Left hindlimb (tissue), 1 donor: ENCODE results near the gene HNRNPF.
A peak's percentile ranks its signal among the peaks of the same experiment; 100 is the strongest.
"Not testable (repeated sequence)": the region's sequence is repeated elsewhere in the genome, so short reads cannot be mapped to it uniquely, and the experiment has no call there.

Source experiments
- DNase-seq: peaks from one replicate; pipeline ENCODE4 v3.0.0-alpha.2; 2018

Gene HNRNPF

DNA sequence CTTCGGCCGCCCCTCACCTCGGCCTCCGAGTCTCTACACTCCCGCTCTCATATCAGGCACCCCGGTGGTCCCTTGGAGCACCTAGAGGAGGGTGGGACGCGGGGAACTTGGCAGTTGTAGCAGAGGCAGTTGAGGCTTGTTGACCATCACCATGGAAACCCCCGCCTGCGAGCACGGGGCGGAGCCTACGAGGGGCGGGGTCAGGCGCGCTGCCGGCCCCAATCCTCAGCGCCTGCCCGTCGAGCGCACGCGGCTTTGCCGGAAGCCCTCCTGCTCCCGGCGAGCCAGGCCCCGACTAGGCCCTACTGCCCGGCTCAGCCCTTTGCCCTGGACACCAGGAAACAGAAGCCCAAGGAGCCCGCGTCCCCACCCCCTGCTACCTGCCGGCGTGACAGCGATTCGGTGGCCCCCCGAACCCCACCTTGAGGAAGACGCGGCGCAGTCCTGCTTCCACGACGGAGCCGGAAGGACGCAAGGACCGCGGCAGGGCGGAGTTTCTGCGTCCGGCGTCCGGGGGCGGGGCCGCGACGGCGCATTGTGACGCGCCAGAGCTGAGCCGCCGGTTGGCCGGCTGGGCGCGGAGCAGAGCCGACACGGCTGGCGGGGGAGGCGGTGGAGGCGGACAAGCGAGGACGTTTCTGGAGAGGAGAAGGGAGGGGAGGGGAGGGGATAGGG is at the start of gene HNRNPF:
Gene HNRNPF (minus strand): TSS at position 477 of the 675 bp plus-strand sequence. CDS start 21,302 bp downstream, outside the sequence.
- peak; percentile 98 for DNase-seq

DNA sequence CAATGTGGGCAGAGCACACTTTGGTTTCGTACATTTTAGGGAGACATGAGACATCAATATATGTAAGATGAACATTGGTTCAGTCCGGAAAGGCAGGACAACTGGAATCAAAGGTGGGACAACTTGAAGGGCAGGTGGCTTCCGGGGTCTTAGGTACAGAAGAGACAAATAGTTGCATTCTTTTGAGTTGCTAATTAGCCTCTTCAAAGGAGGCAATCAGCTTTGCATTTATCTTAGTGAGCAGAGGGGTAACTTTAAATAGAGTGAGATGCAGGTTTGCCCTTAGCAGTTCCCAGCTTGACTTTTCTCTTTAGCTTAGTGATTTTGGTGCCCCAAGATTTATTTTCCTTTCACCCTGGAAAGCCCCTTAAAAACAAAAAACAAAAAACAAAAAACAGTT is 49.2 kb upstream of the HNRNPF start:
- no peak for DNase-seq

DNA sequence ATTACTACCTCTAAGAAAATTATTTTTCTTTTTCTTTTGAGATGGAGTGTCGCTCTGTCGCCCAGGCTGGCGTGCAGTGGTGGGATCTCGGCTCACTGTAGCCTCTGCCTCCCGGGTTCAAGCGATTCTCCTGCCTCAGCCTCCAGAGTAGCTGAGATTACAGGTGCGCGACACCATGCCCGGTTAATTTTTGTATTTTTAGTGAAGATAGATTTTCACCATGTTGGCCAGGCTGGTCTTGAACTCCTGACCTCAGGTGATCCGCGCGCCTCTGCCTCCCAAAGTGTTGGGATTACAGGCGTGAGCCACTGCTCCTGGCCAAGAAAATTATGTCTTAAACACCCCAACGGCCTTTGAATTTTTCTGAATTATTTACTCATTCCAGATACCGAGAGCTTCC is 47.6 kb upstream of the HNRNPF start:
- DNase-seq: not testable (repeated sequence)

GRCh38 chr10:43454025-43454424 is 45.0 kb upstream of the HNRNPF start:
- DNase-seq: not testable (repeated sequence)

- DNase-seq: no peak
Observed at GRCh38 chr10:43453266-43453831, 44.4 kb upstream of the HNRNPF start.

GRCh38 chr10:43452356-43452914 is 43.4 kb upstream of the HNRNPF start:
- no peak for DNase-seq

DNA sequence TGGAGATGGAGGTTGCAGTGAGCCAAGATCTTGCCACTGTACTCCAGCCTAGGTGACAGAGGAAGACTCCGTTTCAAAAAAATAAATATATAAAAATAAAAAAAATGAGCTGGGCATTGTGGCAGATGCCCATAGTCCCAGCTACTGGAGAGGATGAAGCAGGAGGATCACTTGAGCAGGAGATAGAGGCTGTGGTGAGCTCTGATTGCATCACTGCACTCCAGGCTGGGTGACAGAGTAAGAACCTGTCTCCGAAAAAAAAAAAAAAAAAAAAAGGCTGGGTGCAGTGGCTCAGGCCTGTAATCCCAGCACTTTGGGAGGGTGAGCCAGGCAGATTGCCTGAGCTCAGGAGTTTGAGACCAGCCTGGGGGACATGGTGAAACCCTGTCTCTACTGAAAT is 39.8 kb upstream of the HNRNPF start:
- DNase-seq: no peak

DNA sequence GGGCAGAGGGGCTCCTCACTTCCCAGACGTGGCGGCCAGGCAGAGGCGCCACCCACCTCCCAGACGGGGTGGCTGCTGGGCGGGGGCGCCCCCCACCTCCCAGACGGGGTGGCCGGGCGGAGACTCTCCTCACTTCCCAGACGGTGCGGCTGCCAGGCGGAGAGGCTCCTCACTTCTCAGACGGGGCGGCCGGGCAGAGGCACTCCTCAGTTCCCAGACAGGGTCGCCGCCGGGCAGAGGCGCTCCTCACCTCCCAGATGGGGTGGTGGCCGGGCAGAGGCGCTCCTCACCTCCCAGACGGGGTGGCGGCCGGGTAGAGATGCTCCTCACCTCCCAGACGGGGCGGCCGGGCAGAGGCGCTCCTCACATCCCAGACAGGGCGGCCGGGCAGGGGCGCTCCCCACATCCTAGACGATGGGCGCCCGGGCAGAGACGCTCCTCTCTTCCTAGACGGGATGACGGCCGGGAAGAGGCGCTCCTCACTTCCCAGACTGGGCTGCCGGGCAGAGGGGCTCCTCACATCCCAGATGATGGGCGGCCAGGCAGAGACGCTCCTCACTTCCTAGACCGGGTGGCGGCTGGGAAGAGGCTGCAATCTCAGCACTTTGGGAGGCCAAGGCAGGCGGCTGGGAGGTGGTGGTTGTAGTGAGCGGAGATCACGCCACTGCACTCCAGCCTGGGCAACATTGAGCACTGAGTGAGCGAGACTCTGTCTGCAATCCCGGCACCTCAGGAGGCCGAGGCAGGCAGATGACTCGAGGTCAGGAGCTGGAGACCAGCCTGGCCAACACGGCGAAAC is 37.4 kb upstream of the HNRNPF start:
- DNase-seq: not testable (repeated sequence)

GRCh38 chr10:43444897-43445466 is 36.0 kb upstream of the HNRNPF start:
- no peak for DNase-seq

GRCh38 chr10:43444323-43444722 is 35.3 kb upstream of the HNRNPF start:
- no peak for DNase-seq

GRCh38 chr10:43440463-43441134 is 31.6 kb upstream of the HNRNPF start:
- DNase-seq: no peak

- no peak for DNase-seq
Observed at GRCh38 chr10:43437141-43437870, 28.3 kb upstream of the HNRNPF start.

GRCh38 chr10:43436291-43437140 is 27.5 kb upstream of the HNRNPF start, which contains the start of gene ZNF487:
TSS of gene ZNF487 (plus strand) at chr10:43437111. CDS start at chr10:43475814, 38,703 bp downstream.
- DNase-seq: peak; percentile 96

GRCh38 chr10:43430926-43431663 is 22.1 kb upstream of the HNRNPF start:
- no peak for DNase-seq

- DNase-seq: no peak
Observed at GRCh38 chr10:43427166-43427825, 18.3 kb upstream of the HNRNPF start.

GRCh38 chr10:43426476-43426875 is 17.5 kb upstream of the HNRNPF start:
- DNase-seq: not testable (repeated sequence)

DNA sequence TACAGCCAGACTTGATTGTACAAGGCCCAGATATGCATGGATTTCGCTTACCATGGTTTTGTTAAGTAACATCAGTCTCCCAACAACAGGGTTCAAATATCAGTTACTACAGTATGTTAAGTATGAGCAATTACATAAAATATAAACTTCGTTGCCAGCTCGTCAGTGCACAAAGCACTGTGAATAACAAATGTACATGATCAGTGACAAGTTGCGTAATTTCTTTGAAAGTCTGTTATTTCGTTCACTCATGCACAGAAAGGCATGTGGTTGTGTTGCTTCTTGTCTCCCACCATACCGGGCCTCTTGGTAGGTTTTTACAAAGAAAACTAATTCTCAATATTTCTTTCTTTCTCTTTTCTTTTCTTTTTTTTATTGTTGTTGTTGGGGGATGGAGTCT is 15.4 kb upstream of the HNRNPF start:
- DNase-seq: no peak

- DNase-seq: not testable (repeated sequence)
Observed at GRCh38 chr10:43421944-43422343, 13.0 kb upstream of the HNRNPF start.

DNA sequence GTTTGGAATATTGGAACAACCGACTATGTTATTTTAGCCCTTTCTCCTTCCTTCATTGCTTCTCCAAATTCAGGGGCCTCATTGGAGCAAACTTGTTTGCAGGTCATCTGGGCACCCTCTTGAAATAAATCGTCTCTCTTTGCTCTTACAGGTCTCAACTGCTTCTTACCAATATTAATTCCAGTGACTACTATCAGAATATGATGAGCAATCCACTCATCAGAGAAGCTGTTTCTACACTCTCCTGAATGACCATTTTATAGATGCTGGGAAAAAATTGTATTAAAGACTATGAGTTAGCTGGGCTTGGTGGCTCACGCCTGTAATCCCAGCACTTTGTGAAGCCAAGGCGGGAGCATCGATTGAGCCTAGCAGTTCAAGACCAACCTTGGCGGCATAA is 12.5 kb upstream of the HNRNPF start:
- DNase-seq: no peak

DNA sequence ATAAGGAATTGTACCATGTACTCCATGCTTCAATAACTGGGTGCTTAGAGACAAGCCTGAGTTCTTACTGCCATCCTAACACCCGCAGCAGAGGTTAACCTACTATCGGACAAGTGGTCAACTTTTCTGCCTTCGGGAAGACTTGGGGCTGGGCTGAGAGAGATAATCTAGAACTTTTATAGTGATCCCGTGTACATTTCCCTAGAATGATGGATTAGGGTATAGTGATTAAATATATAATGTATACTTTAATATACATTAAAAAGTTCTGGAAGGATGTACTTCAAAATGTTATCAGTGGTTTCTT is 12.2 kb upstream of the HNRNPF start:
- no peak for DNase-seq
